Upper lobe of left lung (tissue), 6 donors: ENCODE results near the gene C19orf25. TPM values are rescaled to one million over a fixed set of nuclear protein-coding genes. Genes with fewer than 3 reads are reported as not detected.

Experiments used
- ATAC-seq, 2 donors: fragments of 200-7000 bp; cut with Tn5 transposase; one replicate each; pipeline ENCODE4 v1.9.1; 2022; ENCODE audit warnings: mild to moderate bottlenecking in 2 of 2, moderate library complexity in 2 of 2; ENCODE audit not compliant: low FRiP score in 2 of 2
- DNase-seq, 2 donors: peaks; one replicate each; pipeline ENCODE4 v3.0.0-alpha.2; 2019 to 2020
- H3K27ac ChIP-seq, 4 donors: fragments of 200-600 bp; sonication (generic); one replicate each; pipeline ENCODE4 v1.5.1; 2016 to 2019
- H3K27me3 ChIP-seq, 4 donors: fragments of 200-600 bp; sonication (generic); one replicate each; pipeline ENCODE4 v1.5.1; 2017 to 2019
- H3K36me3 ChIP-seq, 4 donors: fragments of 200-600 bp; sonication (generic); one replicate each; pipeline ENCODE4 v1.5.1; 2016 to 2019
- H3K4me1 ChIP-seq, 4 donors: fragments of 200-600 bp; sonication (generic); one replicate each; pipeline ENCODE4 v1.5.1; 2018 to 2019
- H3K4me3 ChIP-seq, 4 donors: fragments of 200-600 bp; sonication (generic); one replicate each; pipeline ENCODE4 v1.5.1; 2017 to 2019; ENCODE audit warnings: mild to moderate bottlenecking in 2 of 4, moderate library complexity in 1 of 4
- H3K9me3 ChIP-seq, 4 donors: fragments of 200-600 bp; sonication (generic); one replicate each; pipeline ENCODE4 v1.5.1; 2018 to 2019
- CTCF ChIP-seq, 6 experiments: fragments of 450-650 bp in 4 of 6; fragments of 200-600 bp in 2 of 6; sonication (generic) in 2 of 6; IDR thresholded peaks; one replicate each; pipeline ENCODE4 v1.5.1; 2016 to 2019; ENCODE audit warnings: antibody characterized with exemption in 6 of 6
- EP300 ChIP-seq, 4 donors: sonication (generic); formaldehyde crosslinking; IDR thresholded peaks; one replicate each; pipeline ENCODE4 v1.5.1; 2017; ENCODE audit warnings: antibody characterized with exemption in 4 of 4, control low read depth in 2 of 4
- POLR2A ChIP-seq, 4 donors: fragments of 450-650 bp; IDR thresholded peaks; one replicate each; pipeline ENCODE4 v1.5.1; 2016 to 2017; ENCODE audit warnings: antibody characterized with exemption in 4 of 4, mild to moderate bottlenecking in 2 of 4
- POLR2AphosphoS5 ChIP-seq, 2 donors: sonication (generic); formaldehyde crosslinking; IDR thresholded peaks; one replicate each; pipeline ENCODE4 v1.5.1; 2017; ENCODE audit warnings: antibody characterized with exemption in 2 of 2
- WGBS, 2 donors: methylation state at CpG; one replicate each; pipeline ENCODE4 v1.1.5; 2017 to 2018; 5-methylcytosine and 5-hydroxymethylcytosine counted together
- total RNA-seq, 6 donors: library from RNA; depleted of rRNA in 4 of 6; stranded (reverse); fragments of >200 nt in 4 of 6; gene quantifications; one replicate each; pipeline versions ENCODE4 v1.1.0 to v1.2.1, GENCODE V29; 2016 to 2021
- donor health status: DM: no; HTN: no; CAD: no; lungs with moderate emphysema.
- donor health status: DM: no; HTN: yes; CAD: no; lungs with severe emphysema.

The C19orf25 gene
- total RNA-seq, 6 donors from 2014 or later: 27.2 to 82.8 (median 37.5) TPM

GRCh38 chr19:1457892-1458291 lies 21.1 kb downstream of the C19orf25 start:
- Histone ChIP-seq H3K27ac (no peak overlapping the region), H3K4me3 (no peak overlapping the region), H3K27me3 (peaks cover 3 to 39% (median 22%) of the 10 kb centered on the region in 4 donors), H3K4me1 (peaks cover 8 to 32% (median 21%) of the 10 kb centered on the region in 4 donors), H3K9me3 (no peaks in the 10 kb centered on the region), H3K36me3 (peaks cover 0 to 11% (median 4%) of the 10 kb centered on the region in 4 donors)
- no peak for TF ChIP-seq POLR2A (IDR thresholded peaks at IDR 0.05)
- 66 to 89% methylated on average over 3 to 7 of the region's 16 CpGs for WGBS, 2 donors
- ATAC-seq (no peak), DNase-seq (peak in 1 of 2 donors; percentile 51)

GRCh38 chr19:1457031-1457739 lies 21.8 kb downstream of the C19orf25 start:
- WGBS, 2 donors: 12 to 20% methylated on average over 31 to 37 of the region's 48 CpGs
- ATAC-seq: no peak
- Histone ChIP-seq H3K9me3 (no peaks in the 10 kb centered on the region), H3K27ac (no peak overlapping the region), H3K27me3 (peaks cover 3 to 46% (median 28%) of the 10 kb centered on the region in 4 donors), H3K4me3 (no peak overlapping the region), H3K4me1 (peaks cover 8 to 32% (median 21%) of the 10 kb centered on the region in 4 donors), H3K36me3 (peaks cover 0 to 11% (median 4%) of the 10 kb centered on the region in 4 donors)
- no peak for TF ChIP-seq POLR2AphosphoS5 (IDR thresholded peaks at IDR 0.05)
- TF ChIP-seq CTCF (IDR thresholded peaks at IDR 0.05): no peak
- TF ChIP-seq POLR2A (IDR thresholded peaks at IDR 0.05): no peak
- no peak for TF ChIP-seq EP300 (IDR thresholded peaks at IDR 0.05)
- peak in 1 of 2 donors; percentile 82 for DNase-seq

GRCh38 chr19:1456121-1456900 lies 22.7 kb downstream of the C19orf25 start:
- no peak overlapping the region for H3K27ac ChIP-seq
- peaks cover 8 to 32% (median 21%) of the 10 kb centered on the region in 4 donors for H3K4me1 ChIP-seq
- WGBS, 2 donors: 34% methylated on average over 25 of the region's 43 CpGs; no CpG with 5 or more reads in 1 of the 2 donors
- no peaks in the 10 kb centered on the region for H3K9me3 ChIP-seq
- no peak for ATAC-seq
- TF ChIP-seq EP300 (IDR thresholded peaks at IDR 0.05) (no peak), POLR2AphosphoS5 (IDR thresholded peaks at IDR 0.05) (no peak), POLR2A (IDR thresholded peaks at IDR 0.05) (no peak), CTCF (IDR thresholded peaks at IDR 0.05) (no peak)
- DNase-seq: peak in 1 of 2 donors; percentile 55
- peaks cover 0 to 11% (median 4%) of the 10 kb centered on the region in 4 donors for H3K36me3 ChIP-seq
- no peak overlapping the region for H3K4me3 ChIP-seq
- H3K27me3 ChIP-seq: peaks cover 3 to 55% (median 34%) of the 10 kb centered on the region in 4 donors

- Histone ChIP-seq H3K27ac (no peak overlapping the region), H3K4me3 (no peak overlapping the region), H3K36me3 (peaks cover 0 to 5% (median 2%) of the 10 kb centered on the region in 4 donors), H3K4me1 (peaks cover 8 to 32% (median 21%) of the 10 kb centered on the region in 4 donors), H3K9me3 (no peaks in the 10 kb centered on the region), H3K27me3 (peaks cover 4 to 63% (median 39%) of the 10 kb centered on the region in 4 donors)
- peak; percentile 30 to 52 for ATAC-seq
- peak; percentile 37 to 88 for DNase-seq
- WGBS, 2 donors: 7% methylated on average over 23 to 29 of the region's 42 CpGs
- no peak for TF ChIP-seq EP300 (IDR thresholded peaks at IDR 0.05)
- no peak for TF ChIP-seq CTCF (IDR thresholded peaks at IDR 0.05)
- TF ChIP-seq POLR2A (IDR thresholded peaks at IDR 0.05): no peak
- no peak for TF ChIP-seq POLR2AphosphoS5 (IDR thresholded peaks at IDR 0.05)
Measured at GRCh38 chr19:1455336-1456120, 23.5 kb downstream of the C19orf25 start.
